NCI-H446 (cell line): ENCODE data around the gene TLR1.
"Not testable (repeated sequence)": the region's sequence is repeated elsewhere in the genome, so short reads cannot be mapped to it uniquely, and the experiment has no call there.

ENCODE experiments used
- DNase-seq, 2 experiments: peaks; one replicate each; lab custom pipeline; 2025; lab: John Stamatoyannopoulos, UW

TLR1 gene

GRCh38 chr4:38774181-38774955, 30.2 kb downstream of the TLR1 start:
- DNase-seq, result no peak

DNA sequence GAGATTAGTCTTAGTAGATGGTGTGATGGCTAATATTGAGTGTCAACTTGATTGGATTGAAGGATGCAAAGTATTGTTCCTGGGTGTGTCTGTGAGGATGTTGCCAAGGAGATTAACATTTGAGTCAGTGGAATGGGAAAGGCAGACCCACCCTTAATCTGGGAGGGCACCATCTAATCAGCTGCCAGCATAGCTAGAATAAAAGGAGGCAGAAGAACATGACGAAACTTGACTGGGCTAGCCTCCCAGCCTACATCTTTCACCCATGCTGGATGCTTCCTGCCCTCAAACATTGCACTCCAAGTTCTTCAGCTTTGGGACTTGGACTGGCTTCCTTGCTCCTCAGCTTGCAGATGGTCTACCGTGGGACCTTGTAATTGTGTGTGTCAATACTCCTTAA, 34.3 kb downstream of the TLR1 start:
- not testable (repeated sequence) for DNase-seq

- DNase-seq, result no peak
These were observed 34.7 kb downstream of the TLR1 start for GRCh38 chr4:38769857-38770256.

DNA sequence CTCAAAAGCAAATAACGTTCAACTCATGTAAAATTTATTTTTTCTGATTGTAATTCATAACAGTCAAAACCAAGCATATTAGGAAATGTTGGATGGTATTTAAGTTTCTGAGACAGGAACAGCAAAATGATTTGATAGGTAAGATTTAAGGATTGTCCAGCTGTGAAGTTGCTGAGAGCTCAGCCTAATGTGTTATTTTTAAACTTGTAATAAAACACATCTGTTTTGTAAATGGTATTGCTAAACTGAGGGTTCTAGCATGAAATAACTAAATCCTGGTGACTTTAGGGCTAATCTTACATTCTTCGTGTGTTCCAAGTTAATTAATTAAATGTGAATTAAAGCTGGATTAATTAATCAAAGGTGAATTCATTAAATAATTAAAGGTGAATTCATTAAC, 35.1 kb downstream of the TLR1 start:
- DNase-seq, result no peak

- no peak for DNase-seq
These were observed 35.6 kb downstream of the TLR1 start for GRCh38 chr4:38768968-38769394.

- DNase-seq, result not testable (repeated sequence)
These were observed 37.7 kb downstream of the TLR1 start for GRCh38 chr4:38766940-38767339.

DNA sequence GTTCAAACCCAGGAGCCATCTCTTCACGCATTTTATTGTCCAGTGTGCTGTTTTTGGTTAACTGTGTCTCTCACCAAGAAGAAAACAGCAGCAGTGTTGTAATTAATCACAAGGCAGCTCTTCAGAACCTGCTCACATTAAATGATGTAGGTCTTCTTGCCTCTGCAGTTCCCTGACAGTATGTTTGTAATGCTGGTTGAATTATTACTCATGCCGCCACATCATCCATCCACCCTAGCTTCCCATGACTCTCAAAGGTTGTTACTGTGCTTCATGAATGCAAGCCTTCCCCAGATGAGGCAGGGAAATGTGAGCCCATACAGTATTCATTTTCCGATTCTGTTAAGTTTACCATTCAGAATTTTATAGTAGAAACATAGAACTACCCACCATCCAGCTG, 39.2 kb downstream of the TLR1 start:
- DNase-seq, result no peak

- DNase-seq, result no peak
These were observed 40.3 kb downstream of the TLR1 start for GRCh38 chr4:38764277-38764676.

GRCh38 chr4:38762560-38762959, 42.0 kb downstream of the TLR1 start:
- DNase-seq, result no peak

DNA sequence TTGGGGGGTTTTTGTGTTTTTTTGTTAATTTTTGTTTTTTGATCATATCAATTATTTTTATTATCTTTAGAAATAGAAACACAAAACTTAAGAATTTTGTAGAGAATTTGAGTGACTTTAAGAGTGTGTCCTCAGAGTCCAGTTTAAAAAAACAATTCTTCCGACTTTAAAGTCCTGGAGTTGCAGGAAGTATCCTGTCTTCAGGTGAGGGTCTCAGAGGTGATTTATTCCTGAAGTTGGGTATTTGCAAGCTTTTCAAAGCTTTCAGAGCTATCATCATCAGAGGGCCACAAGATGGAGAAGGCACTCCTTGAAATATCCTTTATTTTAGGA, 44.8 kb downstream of the TLR1 start:
- no peak for DNase-seq

GRCh38 chr4:38759113-38759789, 45.3 kb downstream of the TLR1 start:
- peak in 1 of 2 experiments; percentile 30 for DNase-seq

GRCh38 chr4:38757945-38758600, 46.5 kb downstream of the TLR1 start:
- no peak for DNase-seq

- peak in 1 of 2 experiments; percentile 44 for DNase-seq
These were observed 51.4 kb downstream of the TLR1 start for GRCh38 chr4:38752941-38753806.

- no peak for DNase-seq
These were observed 52.1 kb downstream of the TLR1 start for GRCh38 chr4:38752372-38752940.

- no peak for DNase-seq
These were observed 53.1 kb downstream of the TLR1 start for GRCh38 chr4:38751341-38752010.

- DNase-seq, result no peak
These were observed 55.3 kb downstream of the TLR1 start for GRCh38 chr4:38749336-38749735.

DNA sequence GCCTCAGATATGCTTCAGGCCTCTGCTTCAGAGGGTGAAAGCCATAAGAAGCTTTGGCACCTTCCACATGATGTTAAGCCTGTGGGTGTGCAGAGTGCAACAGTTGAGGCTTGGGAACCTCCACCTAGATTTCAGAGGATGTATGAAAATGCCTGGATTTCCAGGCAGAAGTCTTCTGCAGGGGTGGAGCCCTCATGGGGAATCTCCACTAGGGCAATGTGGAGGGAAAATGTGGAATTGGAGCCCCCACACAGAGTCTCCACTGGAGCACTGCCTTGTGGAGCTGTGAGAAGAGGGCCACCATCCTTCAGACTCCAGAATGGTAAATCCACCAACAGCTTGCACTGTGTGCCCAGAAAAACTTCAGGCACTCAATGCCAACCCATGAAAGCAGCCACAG, 57.0 kb downstream of the TLR1 start:
- DNase-seq, result no peak
